Measurements from ENCODE around the gene UIMC1.
"Not testable (repeated sequence)": the region's sequence is repeated elsewhere in the genome, so short reads cannot be mapped to it uniquely, and the experiment has no call there.

The UIMC1 gene

GRCh38 chr5:177006265-177006972 is at the start of gene UIMC1:
Gene UIMC1 (minus strand): TSS chr5:177006779. CDS start chr5:176982615, 24,164 bp downstream.
- peak; percentile 86 to 89 (median 89) for DNase-seq (ENCODE audit: low read depth in 3 of 3)

- DNase-seq (ENCODE audit: low read depth in 3 of 3): no peak
Measured at GRCh38 chr5:177049285-177049684, 42.7 kb upstream of the UIMC1 start.

GRCh38 chr5:177048531-177048930 is 42.0 kb upstream of the UIMC1 start:
- not testable (repeated sequence) for DNase-seq (ENCODE audit: low read depth in 3 of 3)

- no peak for DNase-seq (ENCODE audit: low read depth in 3 of 3)
Measured at GRCh38 chr5:177045631-177046030, 39.1 kb upstream of the UIMC1 start.

- no peak for DNase-seq (ENCODE audit: low read depth in 3 of 3)
Measured at GRCh38 chr5:177044641-177045040, 38.1 kb upstream of the UIMC1 start.

- no peak for DNase-seq (ENCODE audit: low read depth in 3 of 3)
Measured at GRCh38 chr5:177043958-177044357, 37.4 kb upstream of the UIMC1 start.

GRCh38 chr5:177043114-177043513 is 36.5 kb upstream of the UIMC1 start:
- no peak for DNase-seq (ENCODE audit: low read depth in 3 of 3)

- DNase-seq (ENCODE audit: low read depth in 3 of 3): no peak
Measured at GRCh38 chr5:177041936-177042335, 35.4 kb upstream of the UIMC1 start.

GRCh38 chr5:177040814-177041420 is 34.3 kb upstream of the UIMC1 start:
- DNase-seq (ENCODE audit: low read depth in 3 of 3): no peak

- DNase-seq (ENCODE audit: low read depth in 3 of 3): no peak
Measured at GRCh38 chr5:177036921-177037320, 30.3 kb upstream of the UIMC1 start.

- no peak for DNase-seq (ENCODE audit: low read depth in 3 of 3)
Measured at GRCh38 chr5:177036443-177036842, 29.9 kb upstream of the UIMC1 start.

GRCh38 chr5:177035976-177036375 is 29.4 kb upstream of the UIMC1 start:
- DNase-seq (ENCODE audit: low read depth in 3 of 3): no peak

- DNase-seq (ENCODE audit: low read depth in 3 of 3): no peak
Measured at GRCh38 chr5:177029498-177029897, 22.9 kb upstream of the UIMC1 start.

- DNase-seq (ENCODE audit: low read depth in 3 of 3): no peak
Measured at GRCh38 chr5:177027665-177028064, 21.1 kb upstream of the UIMC1 start.

- DNase-seq (ENCODE audit: low read depth in 3 of 3): no peak
Measured at GRCh38 chr5:177025101-177025601, 18.6 kb upstream of the UIMC1 start.

- no peak for DNase-seq (ENCODE audit: low read depth in 3 of 3)
Measured at GRCh38 chr5:177024559-177024958, 18.0 kb upstream of the UIMC1 start.

GRCh38 chr5:177023303-177023664 is 16.7 kb upstream of the UIMC1 start:
- no peak for DNase-seq (ENCODE audit: low read depth in 3 of 3)

GRCh38 chr5:177022386-177023302 is 16.1 kb upstream of the UIMC1 start, which contains the start of gene ZNF346:
Gene ZNF346 (plus strand): TSS chr5:177022696. CDS start chr5:177022739, 43 bp downstream.
- peak; percentile 80 to 86 (median 83) for DNase-seq (ENCODE audit: low read depth in 3 of 3)

GRCh38 chr5:177020033-177020432 is 13.5 kb upstream of the UIMC1 start:
- no peak for DNase-seq (ENCODE audit: low read depth in 3 of 3)

- no peak for DNase-seq (ENCODE audit: low read depth in 3 of 3)
Measured at GRCh38 chr5:177018341-177018740, 11.8 kb upstream of the UIMC1 start.

GRCh38 chr5:177015156-177015555 is 8.6 kb upstream of the UIMC1 start:
- DNase-seq (ENCODE audit: low read depth in 3 of 3): no peak

- no peak for DNase-seq (ENCODE audit: low read depth in 3 of 3)
Measured at GRCh38 chr5:177010153-177010552, 3.6 kb upstream of the UIMC1 start.

All from stimulated activated CD4-positive, alpha-beta T cell treated with anti-CD3 and anti-CD28 coated beads, TNF-alpha, amount 100 ng/mL, for 4 hours (primary cell).